ENCODE results near the gene GHR.

The GHR gene

GRCh38 chr5:42597318-42597937 lies 174.2 kb downstream of the GHR start:
- H3K4me1 ChIP-seq (ENCODE audit: control insufficient read depth, insufficient read depth, low read length): no peaks in the 10 kb centered on the region
- no peak overlapping the region for H3K4me3 ChIP-seq (ENCODE audit: low read length)
- H3K27me3 ChIP-seq (ENCODE audit: control insufficient read depth, insufficient read depth, low read length): no peaks in the 10 kb centered on the region
- no peak overlapping the region for H3K9ac ChIP-seq (ENCODE audit: low read length)
- no peaks in the 10 kb centered on the region for H3K9me3 ChIP-seq (ENCODE audit: control insufficient read depth, low read length)
- H3K36me3 ChIP-seq (ENCODE audit: control insufficient read depth, insufficient read depth, low read length): no peaks in the 10 kb centered on the region

- H3K9ac ChIP-seq (ENCODE audit: low read length): no peak overlapping the region
- no peaks in the 10 kb centered on the region for H3K27me3 ChIP-seq (ENCODE audit: control insufficient read depth, insufficient read depth, low read length)
- H3K9me3 ChIP-seq (ENCODE audit: control insufficient read depth, low read length): no peaks in the 10 kb centered on the region
- no peaks in the 10 kb centered on the region for H3K36me3 ChIP-seq (ENCODE audit: control insufficient read depth, insufficient read depth, low read length)
- no peak overlapping the region for H3K4me3 ChIP-seq (ENCODE audit: low read length)
- H3K4me1 ChIP-seq (ENCODE audit: control insufficient read depth, insufficient read depth, low read length): no peaks in the 10 kb centered on the region
Observed at GRCh38 chr5:42598311-42598710, 175.1 kb downstream of the GHR start.

GRCh38 chr5:42599106-42599505 lies 175.9 kb downstream of the GHR start:
- Histone ChIP-seq H3K9me3 (ENCODE audit: control insufficient read depth, low read length) (no peaks in the 10 kb centered on the region), H3K36me3 (ENCODE audit: control insufficient read depth, insufficient read depth, low read length) (no peaks in the 10 kb centered on the region), H3K4me1 (ENCODE audit: control insufficient read depth, insufficient read depth, low read length) (no peaks in the 10 kb centered on the region), H3K4me3 (ENCODE audit: low read length) (no peak overlapping the region), H3K27me3 (ENCODE audit: control insufficient read depth, insufficient read depth, low read length) (no peaks in the 10 kb centered on the region), H3K9ac (ENCODE audit: low read length) (no peak overlapping the region)

- Histone ChIP-seq H3K36me3 (ENCODE audit: control insufficient read depth, insufficient read depth, low read length) (no peaks in the 10 kb centered on the region), H3K9me3 (ENCODE audit: control insufficient read depth, low read length) (no peaks in the 10 kb centered on the region), H3K27me3 (ENCODE audit: control insufficient read depth, insufficient read depth, low read length) (no peaks in the 10 kb centered on the region), H3K4me1 (ENCODE audit: control insufficient read depth, insufficient read depth, low read length) (no peaks in the 10 kb centered on the region), H3K4me3 (ENCODE audit: low read length) (no peak overlapping the region), H3K9ac (ENCODE audit: low read length) (no peak overlapping the region)
Observed at GRCh38 chr5:42600441-42600840, 177.2 kb downstream of the GHR start.

GRCh38 chr5:42604171-42604711 lies 181.0 kb downstream of the GHR start:
- no peaks in the 10 kb centered on the region for H3K9me3 ChIP-seq (ENCODE audit: control insufficient read depth, low read length)
- H3K4me1 ChIP-seq (ENCODE audit: control insufficient read depth, insufficient read depth, low read length): no peaks in the 10 kb centered on the region
- H3K4me3 ChIP-seq (ENCODE audit: low read length): no peak overlapping the region
- H3K27me3 ChIP-seq (ENCODE audit: control insufficient read depth, insufficient read depth, low read length): no peaks in the 10 kb centered on the region
- H3K36me3 ChIP-seq (ENCODE audit: control insufficient read depth, insufficient read depth, low read length): no peaks in the 10 kb centered on the region
- H3K9ac ChIP-seq (ENCODE audit: low read length): no peak overlapping the region

- Histone ChIP-seq H3K4me3 (ENCODE audit: low read length) (no peak overlapping the region), H3K27me3 (ENCODE audit: control insufficient read depth, insufficient read depth, low read length) (no peaks in the 10 kb centered on the region), H3K9me3 (ENCODE audit: control insufficient read depth, low read length) (no peaks in the 10 kb centered on the region), H3K36me3 (ENCODE audit: control insufficient read depth, insufficient read depth, low read length) (no peaks in the 10 kb centered on the region), H3K9ac (ENCODE audit: low read length) (no peak overlapping the region), H3K4me1 (ENCODE audit: control insufficient read depth, insufficient read depth, low read length) (no peaks in the 10 kb centered on the region)
Observed at GRCh38 chr5:42605490-42605889, 182.3 kb downstream of the GHR start.

- Histone ChIP-seq H3K4me3 (ENCODE audit: low read length) (no peak overlapping the region), H3K27me3 (ENCODE audit: control insufficient read depth, insufficient read depth, low read length) (no peaks in the 10 kb centered on the region), H3K9ac (ENCODE audit: low read length) (no peak overlapping the region)
Observed at GRCh38 chr5:42606464-42606869, 183.2 kb downstream of the GHR start.

GRCh38 chr5:42611437-42611836 lies 188.2 kb downstream of the GHR start:
- Histone ChIP-seq H3K27me3 (ENCODE audit: control insufficient read depth, insufficient read depth, low read length) (no peaks in the 10 kb centered on the region), H3K36me3 (ENCODE audit: control insufficient read depth, insufficient read depth, low read length) (no peaks in the 10 kb centered on the region), H3K4me1 (ENCODE audit: control insufficient read depth, insufficient read depth, low read length) (no peaks in the 10 kb centered on the region), H3K4me3 (ENCODE audit: low read length) (no peak overlapping the region), H3K9ac (ENCODE audit: low read length) (no peak overlapping the region), H3K9me3 (ENCODE audit: control insufficient read depth, low read length) (no peaks in the 10 kb centered on the region)

More at GRCh38 chr5:42606464-42606869, 183.2 kb downstream of the GHR start:
- Histone ChIP-seq H3K9me3 (ENCODE audit: control insufficient read depth, low read length) (no peaks in the 10 kb centered on the region), H3K4me1 (ENCODE audit: control insufficient read depth, insufficient read depth, low read length) (no peaks in the 10 kb centered on the region), H3K36me3 (ENCODE audit: control insufficient read depth, insufficient read depth, low read length) (no peaks in the 10 kb centered on the region)

- Histone ChIP-seq H3K4me1 (ENCODE audit: control insufficient read depth, insufficient read depth, low read length) (no peaks in the 10 kb centered on the region), H3K9ac (ENCODE audit: low read length) (no peak overlapping the region), H3K27me3 (ENCODE audit: control insufficient read depth, insufficient read depth, low read length) (no peaks in the 10 kb centered on the region), H3K36me3 (ENCODE audit: control insufficient read depth, insufficient read depth, low read length) (no peaks in the 10 kb centered on the region), H3K4me3 (ENCODE audit: low read length) (no peak overlapping the region), H3K9me3 (ENCODE audit: control insufficient read depth, low read length) (no peaks in the 10 kb centered on the region)
Observed at GRCh38 chr5:42612750-42613366, 189.6 kb downstream of the GHR start.

GRCh38 chr5:42614509-42614908 lies 191.3 kb downstream of the GHR start:
- H3K4me3 ChIP-seq (ENCODE audit: low read length): no peak overlapping the region
- H3K9ac ChIP-seq (ENCODE audit: low read length): no peak overlapping the region
- H3K4me1 ChIP-seq (ENCODE audit: control insufficient read depth, insufficient read depth, low read length): no peaks in the 10 kb centered on the region
- no peaks in the 10 kb centered on the region for H3K36me3 ChIP-seq (ENCODE audit: control insufficient read depth, insufficient read depth, low read length)
- H3K27me3 ChIP-seq (ENCODE audit: control insufficient read depth, insufficient read depth, low read length): no peaks in the 10 kb centered on the region
- H3K9me3 ChIP-seq (ENCODE audit: control insufficient read depth, low read length): no peaks in the 10 kb centered on the region

GRCh38 chr5:42620579-42621216 lies 197.5 kb downstream of the GHR start:
- Histone ChIP-seq H3K4me1 (ENCODE audit: control insufficient read depth, insufficient read depth, low read length) (no peaks in the 10 kb centered on the region), H3K9ac (ENCODE audit: low read length) (no peak overlapping the region), H3K9me3 (ENCODE audit: control insufficient read depth, low read length) (no peaks in the 10 kb centered on the region), H3K36me3 (ENCODE audit: control insufficient read depth, insufficient read depth, low read length) (no peaks in the 10 kb centered on the region), H3K27me3 (ENCODE audit: control insufficient read depth, insufficient read depth, low read length) (no peaks in the 10 kb centered on the region), H3K4me3 (ENCODE audit: low read length) (no peak overlapping the region)

- H3K27me3 ChIP-seq (ENCODE audit: control insufficient read depth, insufficient read depth, low read length): no peaks in the 10 kb centered on the region
- no peak overlapping the region for H3K4me3 ChIP-seq (ENCODE audit: low read length)
- H3K9ac ChIP-seq (ENCODE audit: low read length): no peak overlapping the region
- no peaks in the 10 kb centered on the region for H3K9me3 ChIP-seq (ENCODE audit: control insufficient read depth, low read length)
- H3K4me1 ChIP-seq (ENCODE audit: control insufficient read depth, insufficient read depth, low read length): no peaks in the 10 kb centered on the region
- no peaks in the 10 kb centered on the region for H3K36me3 ChIP-seq (ENCODE audit: control insufficient read depth, insufficient read depth, low read length)
Observed at GRCh38 chr5:42621242-42621641, 198.0 kb downstream of the GHR start.

Measured in mucosa of stomach (tissue), 1 donor.